Nucleus accumbens (tissue), 56 donors: ENCODE results near the gene ZMAT5.

Experiments
- DNase-seq, 56 donors: peaks; one replicate each; lab custom pipeline; 2025; lab: John Stamatoyannopoulos, UW

Gene ZMAT5, protein sequence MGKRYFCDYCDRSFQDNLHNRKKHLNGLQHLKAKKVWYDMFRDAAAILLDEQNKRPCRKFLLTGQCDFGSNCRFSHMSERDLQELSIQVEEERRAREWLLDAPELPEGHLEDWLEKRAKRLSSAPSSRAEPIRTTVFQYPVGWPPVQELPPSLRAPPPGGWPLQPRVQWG

GRCh38 chr22:29766632-29767170, at the start of gene ZMAT5:
Gene ZMAT5, minus strand, starts transcription at chr22:29767007. Its CDS starts 18,463 bp downstream, at chr22:29748544.
- DNase-seq = peak; percentile 48 to 97 (median 92)

- DNase-seq = no peak
These were observed 49.7 kb upstream of the ZMAT5 start for GRCh38 chr22:29816539-29816938.

GRCh38 chr22:29816128-29816527, 49.3 kb upstream of the ZMAT5 start:
- peak in 3 of 56 donors; percentile 5 to 11 (median 7) for DNase-seq

GRCh38 chr22:29815580-29815979, 48.8 kb upstream of the ZMAT5 start:
- DNase-seq = no peak

GRCh38 chr22:29814003-29814402, 47.2 kb upstream of the ZMAT5 start:
- no peak for DNase-seq

- no peak for DNase-seq
These were observed 46.8 kb upstream of the ZMAT5 start for GRCh38 chr22:29813563-29813962.

DNA sequence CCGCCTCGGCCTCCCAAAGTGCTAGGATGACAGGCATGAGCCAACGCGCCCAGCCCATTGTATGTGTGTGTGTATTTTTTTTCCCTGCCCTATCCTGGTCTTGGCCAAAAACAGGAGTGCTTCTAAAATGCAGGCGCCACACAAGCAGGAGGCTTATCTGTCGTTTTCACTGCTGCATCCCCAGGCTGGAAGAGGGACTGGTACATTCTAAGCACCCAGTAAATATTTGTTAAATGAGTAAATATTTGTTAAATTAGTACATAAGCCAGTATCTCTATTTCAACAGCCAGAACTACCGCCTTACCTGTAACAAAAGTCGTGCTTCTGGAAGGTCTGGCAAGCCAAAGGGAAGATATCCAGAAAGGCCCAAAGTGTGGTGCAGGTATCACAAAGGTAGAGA, 46.3 kb upstream of the ZMAT5 start:
- no peak for DNase-seq

GRCh38 chr22:29811377-29811776, 44.6 kb upstream of the ZMAT5 start:
- no peak for DNase-seq

DNA sequence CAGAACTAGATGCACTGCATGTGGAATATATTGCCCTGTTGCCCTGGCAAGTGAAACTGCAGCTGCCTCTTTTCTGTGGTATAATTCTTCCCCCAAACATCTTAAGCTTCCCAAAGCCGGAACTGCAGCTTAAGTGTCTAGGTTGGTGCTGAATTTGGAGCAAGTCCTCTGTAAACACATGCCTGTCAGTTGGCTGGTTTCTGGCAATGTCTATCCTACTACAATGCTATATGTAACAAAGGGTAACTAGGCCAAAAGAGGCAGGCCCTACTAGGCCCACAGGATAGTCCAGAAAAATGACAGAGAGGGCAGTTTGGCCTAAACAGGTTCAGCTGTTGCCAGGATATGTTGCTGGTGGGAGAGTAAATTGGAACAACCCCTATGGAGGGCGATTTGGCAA, 43.4 kb upstream of the ZMAT5 start:
- no peak for DNase-seq

GRCh38 chr22:29806196-29806595, 39.4 kb upstream of the ZMAT5 start:
- DNase-seq = no peak

DNA sequence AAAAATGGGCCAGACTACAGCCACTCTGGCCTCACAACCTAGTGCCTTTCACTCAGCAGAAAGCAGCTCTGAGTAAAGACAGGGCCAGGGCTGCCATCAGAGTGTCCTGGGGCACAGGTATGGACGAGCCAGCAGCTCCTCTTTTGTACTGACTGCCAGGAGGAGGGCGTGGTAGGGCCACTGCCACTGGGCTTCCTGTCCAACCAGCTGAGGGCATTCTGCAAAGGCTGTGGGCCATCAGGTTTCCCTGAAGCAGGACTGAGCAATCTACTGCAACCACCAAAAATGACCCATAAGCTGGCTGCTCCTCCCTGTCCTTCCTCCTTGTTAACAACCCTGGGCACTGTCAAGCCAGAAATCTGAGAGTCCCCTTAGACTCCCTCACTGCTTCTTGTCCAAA, 38.2 kb upstream of the ZMAT5 start:
- no peak for DNase-seq

- DNase-seq = no peak
These were observed 36.4 kb upstream of the ZMAT5 start for GRCh38 chr22:29803190-29803589.

GRCh38 chr22:29801796-29802195, 35.0 kb upstream of the ZMAT5 start:
- no peak for DNase-seq

DNA sequence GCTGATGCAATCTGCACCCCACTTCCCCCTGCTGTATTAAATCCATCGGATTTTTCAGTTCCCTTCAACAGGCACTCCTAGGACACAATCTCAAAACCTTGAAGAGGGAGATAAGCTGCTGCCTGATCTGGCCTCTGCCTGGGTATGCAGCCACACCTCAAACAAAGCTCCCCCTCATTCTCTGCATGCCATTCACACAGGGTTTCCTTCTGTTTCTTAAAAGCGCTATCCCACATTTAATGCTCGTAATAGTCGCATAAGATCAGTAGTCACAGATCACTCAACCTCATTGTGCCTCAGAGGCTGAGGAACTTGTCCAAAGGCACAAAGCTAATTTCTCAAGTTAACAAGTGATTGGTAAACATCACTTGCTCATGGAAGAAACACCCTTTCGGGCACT, 34.3 kb upstream of the ZMAT5 start:
- DNase-seq = no peak

DNA sequence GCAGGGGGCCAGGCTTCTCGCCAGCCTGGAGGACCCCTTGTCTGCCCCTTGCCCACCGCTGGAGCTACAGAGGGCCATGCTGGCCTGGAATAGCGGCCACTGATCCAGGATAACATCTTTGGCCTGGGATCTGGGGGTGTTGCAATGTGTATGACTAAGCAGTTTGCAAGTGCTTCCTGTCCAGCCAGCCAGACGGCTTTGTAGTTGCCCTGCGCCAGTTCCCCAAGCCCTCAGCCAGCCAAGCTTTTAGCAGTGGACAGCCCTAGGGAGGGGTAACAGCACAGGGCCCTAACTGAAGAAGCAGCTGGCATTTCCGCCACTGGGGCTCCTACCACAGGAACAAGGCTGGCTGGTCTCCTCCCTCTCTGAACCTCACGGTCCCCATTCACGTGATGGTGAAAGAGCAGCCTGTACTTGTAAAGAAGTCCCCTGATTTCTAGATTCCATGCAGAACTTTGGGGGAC, 32.4 kb upstream of the ZMAT5 start:
- peak in 50 of 56 donors; percentile 10 to 83 (median 52) for DNase-seq

GRCh38 chr22:29798801-29799200, 32.0 kb upstream of the ZMAT5 start:
- peak in 1 of 56 donors; percentile 20 for DNase-seq

GRCh38 chr22:29798318-29798717, 31.5 kb upstream of the ZMAT5 start:
- no peak for DNase-seq

- peak in 6 of 56 donors; percentile 7 to 27 (median 12) for DNase-seq
These were observed 30.5 kb upstream of the ZMAT5 start for GRCh38 chr22:29797351-29797750.

DNA sequence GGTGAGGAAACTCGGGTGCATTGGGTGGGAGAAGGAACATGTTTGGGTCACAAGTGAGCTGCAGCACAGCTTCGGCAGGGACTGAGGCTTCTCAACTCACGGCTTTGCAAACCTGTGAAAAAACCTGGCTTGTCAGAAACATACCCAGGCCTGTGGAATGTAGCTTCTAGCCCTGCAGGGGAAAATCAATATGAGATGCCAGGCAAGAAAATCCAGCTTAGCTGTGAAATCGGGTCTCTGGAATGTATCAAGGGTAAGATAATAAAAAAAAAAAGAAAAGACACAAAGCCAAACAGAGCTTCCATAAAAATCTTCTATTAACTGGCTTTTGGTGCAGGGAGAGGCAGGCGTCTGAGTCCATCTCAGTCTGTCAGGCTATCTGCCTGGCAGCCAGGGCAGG, 28.9 kb upstream of the ZMAT5 start:
- DNase-seq = no peak

DNA sequence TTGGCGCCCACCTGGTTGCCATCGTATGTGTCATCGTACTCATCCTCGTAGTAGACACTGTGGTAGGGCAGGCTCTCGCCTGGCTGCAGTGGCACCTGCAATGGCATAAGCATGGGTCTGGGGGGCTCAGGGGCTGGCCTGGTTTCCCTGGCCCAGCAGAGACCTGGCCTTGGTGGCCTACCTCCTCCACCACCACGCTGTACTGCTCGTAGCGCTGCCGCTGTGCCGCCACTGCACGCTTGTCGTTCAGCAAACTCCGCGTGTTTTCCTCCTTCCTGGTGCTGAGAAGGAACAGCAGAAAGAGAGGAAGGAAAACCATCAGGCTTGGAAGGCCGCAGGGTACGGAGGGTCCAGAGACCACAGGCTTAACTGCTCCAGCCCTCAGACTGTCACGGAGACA, 26.6 kb upstream of the ZMAT5 start:
- no peak for DNase-seq

GRCh38 chr22:29790061-29790460, 23.3 kb upstream of the ZMAT5 start:
- DNase-seq = no peak
